ENCODE results near the gene BAZ2B. TPM values are rescaled to one million over a fixed set of nuclear protein-coding genes. Genes with fewer than 3 reads are reported as not detected.

BAZ2B gene
- total and polyA plus RNA-seq, 2 experiments from 2014 or later: 51.7 to 62.9 TPM

DNA sequence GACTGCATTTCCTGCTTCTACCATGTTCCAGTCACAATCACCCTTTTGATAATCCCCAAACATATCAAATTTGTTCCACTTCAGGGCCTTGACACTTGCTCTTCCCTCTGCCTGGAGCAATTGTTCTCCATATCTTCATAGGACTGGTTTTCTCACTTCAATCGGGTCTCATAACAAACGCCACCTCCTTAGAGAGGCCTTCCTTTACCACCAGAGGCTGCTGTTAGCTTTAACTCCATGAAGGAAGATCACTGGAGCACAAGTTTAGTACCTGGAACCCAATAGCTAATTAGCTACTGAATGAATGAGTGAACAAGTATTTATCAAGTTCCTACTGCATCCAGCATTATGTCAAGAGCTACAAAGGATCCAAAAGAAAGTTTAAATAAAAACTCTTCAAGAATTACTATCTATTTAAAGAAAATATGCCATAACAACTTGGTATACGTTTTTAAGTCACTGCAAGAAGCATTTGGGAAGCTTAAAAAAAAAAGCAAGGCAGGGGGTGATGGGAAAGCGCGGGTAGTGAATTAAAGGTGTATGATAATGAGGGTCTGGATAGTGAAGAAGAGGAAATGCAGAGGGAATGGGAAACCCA lies 58.8 kb downstream of the BAZ2B start:
- Histone ChIP-seq H3K27ac (ENCODE audit: low read depth) (no peak overlapping the region), H4K20me1 (replicated peaks; ENCODE audit: insufficient read depth) (no peaks in the 10 kb centered on the region), H3K27me3 (ENCODE audit: insufficient read depth) (no peaks in the 10 kb centered on the region), H3K79me2 (replicated peaks; ENCODE audit: insufficient read depth) (peaks cover 37% of the 10 kb centered on the region), H3K9me2 (ENCODE audit: insufficient read depth) (no peaks in the 10 kb centered on the region), H3K4me3 (no peak overlapping the region), H3K4me1 (ENCODE audit: insufficient read depth) (peaks cover 10% of the 10 kb centered on the region; the same call in 1 of the 2 replicates), H2AFZ (no peak overlapping the region), H3K4me2 (no peak overlapping the region), H3F3A (replicated peaks; ENCODE audit: low read depth) (no peaks in the 10 kb centered on the region), H3K36me3 (ENCODE audit: insufficient read depth) (no peaks in the 10 kb centered on the region)
- H3K36me3 Mint-ChIP-seq (ENCODE audit: low read depth): peaks cover 4% of the 10 kb centered on the region; the same call in 2 of the 3 replicates
- no peaks in the 10 kb centered on the region for H3K27me3 Mint-ChIP-seq (ENCODE audit: insufficient read depth, low read depth, poor library complexity)
- DNase-seq (ENCODE audit: low spot score): peak; percentile 70
- peak overlapping the region; percentile 3; the same call in 1 of the 2 replicates for H3K27ac Mint-ChIP-seq
- H3K9me3 Mint-ChIP-seq: no peaks in the 10 kb centered on the region
- H3K4me1 Mint-ChIP-seq: peaks cover 18% of the 10 kb centered on the region
- peak; percentile 94 for ATAC-seq
- no peak overlapping the region for H3K4me3 Mint-ChIP-seq
- no peak for TF ChIP-seq ZNF331 (CRISPR knock-in tag; IDR thresholded peaks at IDR 0.05; ENCODE audit: low read depth)
- TF ChIP-seq, protein P1, sequence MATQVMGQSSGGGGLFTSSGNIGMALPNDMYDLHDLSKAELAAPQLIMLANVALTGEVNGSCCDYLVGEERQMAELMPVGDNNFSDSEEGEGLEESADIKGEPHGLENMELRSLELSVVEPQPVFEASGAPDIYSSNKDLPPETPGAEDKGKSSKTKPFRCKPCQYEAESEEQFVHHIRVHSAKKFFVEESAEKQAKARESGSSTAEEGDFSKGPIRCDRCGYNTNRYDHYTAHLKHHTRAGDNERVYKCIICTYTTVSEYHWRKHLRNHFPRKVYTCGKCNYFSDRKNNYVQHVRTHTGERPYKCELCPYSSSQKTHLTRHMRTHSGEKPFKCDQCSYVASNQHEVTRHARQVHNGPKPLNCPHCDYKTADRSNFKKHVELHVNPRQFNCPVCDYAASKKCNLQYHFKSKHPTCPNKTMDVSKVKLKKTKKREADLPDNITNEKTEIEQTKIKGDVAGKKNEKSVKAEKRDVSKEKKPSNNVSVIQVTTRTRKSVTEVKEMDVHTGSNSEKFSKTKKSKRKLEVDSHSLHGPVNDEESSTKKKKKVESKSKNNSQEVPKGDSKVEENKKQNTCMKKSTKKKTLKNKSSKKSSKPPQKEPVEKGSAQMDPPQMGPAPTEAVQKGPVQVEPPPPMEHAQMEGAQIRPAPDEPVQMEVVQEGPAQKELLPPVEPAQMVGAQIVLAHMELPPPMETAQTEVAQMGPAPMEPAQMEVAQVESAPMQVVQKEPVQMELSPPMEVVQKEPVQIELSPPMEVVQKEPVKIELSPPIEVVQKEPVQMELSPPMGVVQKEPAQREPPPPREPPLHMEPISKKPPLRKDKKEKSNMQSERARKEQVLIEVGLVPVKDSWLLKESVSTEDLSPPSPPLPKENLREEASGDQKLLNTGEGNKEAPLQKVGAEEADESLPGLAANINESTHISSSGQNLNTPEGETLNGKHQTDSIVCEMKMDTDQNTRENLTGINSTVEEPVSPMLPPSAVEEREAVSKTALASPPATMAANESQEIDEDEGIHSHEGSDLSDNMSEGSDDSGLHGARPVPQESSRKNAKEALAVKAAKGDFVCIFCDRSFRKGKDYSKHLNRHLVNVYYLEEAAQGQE (IDR thresholded peaks at IDR 0.05; ENCODE audit: unreplicated experiment): no peak
- TF ChIP-seq CREB1 (CRISPR knock-in tag; IDR thresholded peaks at IDR 0.05; ENCODE audit: low read depth): no peak
- TF ChIP-seq JUNB (IDR thresholded peaks at IDR 0.05; ENCODE audit: unreplicated experiment): no peak
- no peak for TF ChIP-seq ZNF114 (CRISPR knock-in tag; IDR thresholded peaks at IDR 0.05)
- peak; percentile 64 to 84 for TF ChIP-seq CTCF (conservative IDR thresholded peaks at IDR 0.05; ENCODE audit: low read depth in 2 of 2)

- no peaks in the 10 kb centered on the region for H3K9me2 ChIP-seq (ENCODE audit: insufficient read depth)
- no peaks in the 10 kb centered on the region for H3K27me3 ChIP-seq (ENCODE audit: insufficient read depth)
- H3K36me3 ChIP-seq (ENCODE audit: insufficient read depth): no peaks in the 10 kb centered on the region
- no peak overlapping the region for H3K4me3 ChIP-seq
- Mint-ChIP-seq H3K27me3 (ENCODE audit: insufficient read depth, low read depth, poor library complexity) (no peaks in the 10 kb centered on the region), H3K9me3 (no peaks in the 10 kb centered on the region), H3K36me3 (ENCODE audit: low read depth) (no peaks in the 10 kb centered on the region; the same call in 2 of the 3 replicates), H3K4me1 (peaks cover 18% of the 10 kb centered on the region), H3K4me3 (no peak overlapping the region), H3K27ac (no peak overlapping the region)
- no peak for ATAC-seq
- no peak overlapping the region for H3K27ac ChIP-seq (ENCODE audit: low read depth)
- peaks cover 21% of the 10 kb centered on the region for H3K79me2 ChIP-seq (replicated peaks; ENCODE audit: insufficient read depth)
- H4K20me1 ChIP-seq (replicated peaks; ENCODE audit: insufficient read depth): no peaks in the 10 kb centered on the region
- DNase-seq (ENCODE audit: low spot score): no peak
- H3F3A ChIP-seq (replicated peaks; ENCODE audit: low read depth): no peaks in the 10 kb centered on the region
- no peak overlapping the region for H2AFZ ChIP-seq
- H3K4me1 ChIP-seq (ENCODE audit: insufficient read depth): peaks cover 10% of the 10 kb centered on the region; the same call in 1 of the 2 replicates
- H3K4me2 ChIP-seq: no peak overlapping the region
- no peak for TF ChIP-seq POLR2AphosphoS5 (IDR thresholded peaks at IDR 0.05; ENCODE audit: low read depth)
- TF ChIP-seq, protein P2, sequence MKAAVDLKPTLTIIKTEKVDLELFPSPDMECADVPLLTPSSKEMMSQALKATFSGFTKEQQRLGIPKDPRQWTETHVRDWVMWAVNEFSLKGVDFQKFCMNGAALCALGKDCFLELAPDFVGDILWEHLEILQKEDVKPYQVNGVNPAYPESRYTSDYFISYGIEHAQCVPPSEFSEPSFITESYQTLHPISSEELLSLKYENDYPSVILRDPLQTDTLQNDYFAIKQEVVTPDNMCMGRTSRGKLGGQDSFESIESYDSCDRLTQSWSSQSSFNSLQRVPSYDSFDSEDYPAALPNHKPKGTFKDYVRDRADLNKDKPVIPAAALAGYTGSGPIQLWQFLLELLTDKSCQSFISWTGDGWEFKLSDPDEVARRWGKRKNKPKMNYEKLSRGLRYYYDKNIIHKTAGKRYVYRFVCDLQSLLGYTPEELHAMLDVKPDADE (IDR thresholded peaks at IDR 0.05): no peak
- TF ChIP-seq ZNF114 (CRISPR knock-in tag; IDR thresholded peaks at IDR 0.05): no peak
- TF ChIP-seq STAT1 (IDR thresholded peaks at IDR 0.05; ENCODE audit: unreplicated experiment): no peak
- TF ChIP-seq CTCF (conservative IDR thresholded peaks at IDR 0.05; ENCODE audit: low read depth in 2 of 2): no peak
- no peak for TF ChIP-seq CREB1 (CRISPR knock-in tag; IDR thresholded peaks at IDR 0.05; ENCODE audit: low read depth)
- TF ChIP-seq EZH2 (IDR thresholded peaks at IDR 0.05; ENCODE audit: low read depth, unreplicated experiment): no peak
Measured at GRCh38 chr2:159555651-159556392, 60.5 kb downstream of the BAZ2B start.

All from GM23338 (cell line).